ENCODE measurements around the gene ZNF292.

- no peak for TF ChIP-seq CTCF (IDR thresholded peaks at IDR 0.05; ENCODE audit: borderline replicate concordance, extremely low read depth, low read length, poor library complexity, severe bottlenecking)
- TF ChIP-seq EZH2 (IDR thresholded peaks at IDR 0.05; ENCODE audit: borderline replicate concordance, low read depth, low read length, severe bottlenecking) = no peak
Observed at GRCh38 chr6:87283461-87283860, 128.1 kb downstream of the ZNF292 start.
